SK-N-SH (cell line): ENCODE results near the gene BRWD1. TPM values are rescaled to one million over a fixed set of nuclear protein-coding genes. Genes with fewer than 3 reads are reported as not detected.

Experiments
- polyA plus RNA-seq, 3 experiments: library from polyadenylated mRNA; depleted of rRNA; stranded (reverse); fragments of >200 nt; gene quantifications; 2 replicates each; pipeline ENCODE4 v1.2.3, GENCODE V29; 2012
- small RNA-seq, 7 experiments: library from RNA; depleted of rRNA; stranded (forward); fragments of <200 nt; gene quantifications; one replicate each; pipeline ENCODE3, GENCODE V24; 2012

BRWD1 gene
- polyA plus RNA-seq, 1 of the 3 experiments (the other 2 are of a cell fraction) = 7.9 TPM

Small RNA genes lying within 50 kb of the gene (small RNA-seq; reads per million reads assigned to genes)
- gene RF00019 = 0 reads per million in 7 experiments

Other genes starting within 250 kb of the BRWD1 start
- 39.2 and 39.6 TPM in 2 replicates for gene PSMG1, start 130.2 kb downstream of the BRWD1 start, polyA plus RNA-seq (2012; rRNA removed)
- gene HMGN1, start 35.5 kb upstream of the BRWD1 start, polyA plus RNA-seq (2012; rRNA removed) = 203 and 219 TPM in 2 replicates
- gene LCA5L, start 132.1 kb upstream of the BRWD1 start, polyA plus RNA-seq (2012; rRNA removed) = 0.74 and 1.0 TPM in 2 replicates
- gene SH3BGR, start 138.3 kb upstream of the BRWD1 start, polyA plus RNA-seq (2012; rRNA removed) = 1.1 and 2.5 TPM in 2 replicates